Measurements from ENCODE around the gene TMEM212. TPM values are rescaled to one million over a fixed set of nuclear protein-coding genes. Genes with fewer than 3 reads are reported as not detected.

Gene TMEM212
- total and polyA plus RNA-seq, 9 of the 15 experiments (the other 6 are each of a cell fraction or from before 2014, with no cell fraction given): not detected

DNA sequence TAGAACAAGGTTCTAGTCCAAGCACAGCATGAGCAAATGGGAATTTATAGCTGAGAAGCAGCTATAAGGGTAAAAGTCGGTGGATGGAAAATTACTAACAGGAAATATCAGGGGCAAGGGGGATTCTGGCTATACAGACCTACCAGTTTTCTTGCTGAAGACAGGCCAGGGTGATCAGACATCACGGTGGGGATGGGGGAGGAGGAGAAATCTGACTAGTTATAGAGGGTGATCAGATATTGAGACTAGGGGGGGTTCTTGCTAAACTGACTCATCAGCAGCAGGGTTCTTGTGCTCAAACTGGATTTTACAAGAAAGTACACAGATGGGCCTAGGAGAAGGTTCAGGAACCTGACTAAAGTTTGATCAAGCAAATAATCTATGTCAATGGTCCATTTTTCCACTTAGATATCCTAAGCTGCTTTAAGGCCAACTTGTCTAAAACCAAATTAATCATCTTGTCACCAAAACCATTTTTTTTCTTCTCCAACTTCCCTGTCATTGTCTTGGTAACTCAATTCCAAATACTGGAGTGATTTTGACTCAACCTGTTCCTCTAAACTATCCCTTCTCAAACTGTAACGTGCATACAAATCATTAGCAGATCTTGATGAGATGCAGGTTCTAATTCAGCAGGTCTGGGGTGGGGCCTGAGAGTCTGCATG is 4.6 kb downstream of the TMEM212 start:
- H3K9ac ChIP-seq (ENCODE audit: insufficient read depth in 1 of 2, low read depth in 2 of 2, low read length in 2 of 2): no peak overlapping the region
- in situ Hi-C loops (cut with MboI): no loop called here
- no peaks in the 10 kb centered on the region for H3K9me3 ChIP-seq (replicated peaks; ENCODE audit: control insufficient read depth, insufficient read depth, low read depth, low read length)
- no peak overlapping the region for H3K27ac ChIP-seq (ENCODE audit: extremely low read depth, low read depth, low read length)
- intact Hi-C loops (cut with micrococcal nuclease): no loop called here
- H3K4me1 ChIP-seq (replicated peaks in 1 of 2; ENCODE audit: control insufficient read depth in 2 of 2, insufficient read depth in 2 of 2, low read length in 2 of 2): peaks cover 6% of the 10 kb centered on the region in 2 experiments; a peak in 3 of 5 replicates
- no peak overlapping the region for H2AFZ ChIP-seq (ENCODE audit: low read depth, low read length)
- no peaks in the 10 kb centered on the region; a peak in 1 of 5 replicates for H3K27me3 ChIP-seq (ENCODE audit: control insufficient read depth in 2 of 2, insufficient read depth in 2 of 2, low read length in 2 of 2)
- H3K36me3 ChIP-seq (ENCODE audit: control insufficient read depth, insufficient read depth, low read length): no peaks in the 10 kb centered on the region
- no peak overlapping the region for H3K4me2 ChIP-seq (ENCODE audit: insufficient read depth, low read length)
- TF ChIP-seq, protein P1, sequence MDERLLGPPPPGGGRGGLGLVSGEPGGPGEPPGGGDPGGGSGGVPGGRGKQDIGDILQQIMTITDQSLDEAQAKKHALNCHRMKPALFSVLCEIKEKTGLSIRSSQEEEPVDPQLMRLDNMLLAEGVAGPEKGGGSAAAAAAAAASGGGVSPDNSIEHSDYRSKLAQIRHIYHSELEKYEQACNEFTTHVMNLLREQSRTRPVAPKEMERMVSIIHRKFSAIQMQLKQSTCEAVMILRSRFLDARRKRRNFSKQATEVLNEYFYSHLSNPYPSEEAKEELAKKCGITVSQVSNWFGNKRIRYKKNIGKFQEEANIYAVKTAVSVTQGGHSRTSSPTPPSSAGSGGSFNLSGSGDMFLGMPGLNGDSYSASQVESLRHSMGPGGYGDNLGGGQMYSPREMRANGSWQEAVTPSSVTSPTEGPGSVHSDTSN (CRISPR knock-in tag; IDR thresholded peaks at IDR 0.05; ENCODE audit: low read depth): no peak
- TF ChIP-seq, protein P1 (tag; conservative IDR thresholded peaks at IDR 0.05; ENCODE audit: low read depth): peak; percentile 79; the same call in 1 of the 2 replicates
- TF ChIP-seq, protein P2, sequence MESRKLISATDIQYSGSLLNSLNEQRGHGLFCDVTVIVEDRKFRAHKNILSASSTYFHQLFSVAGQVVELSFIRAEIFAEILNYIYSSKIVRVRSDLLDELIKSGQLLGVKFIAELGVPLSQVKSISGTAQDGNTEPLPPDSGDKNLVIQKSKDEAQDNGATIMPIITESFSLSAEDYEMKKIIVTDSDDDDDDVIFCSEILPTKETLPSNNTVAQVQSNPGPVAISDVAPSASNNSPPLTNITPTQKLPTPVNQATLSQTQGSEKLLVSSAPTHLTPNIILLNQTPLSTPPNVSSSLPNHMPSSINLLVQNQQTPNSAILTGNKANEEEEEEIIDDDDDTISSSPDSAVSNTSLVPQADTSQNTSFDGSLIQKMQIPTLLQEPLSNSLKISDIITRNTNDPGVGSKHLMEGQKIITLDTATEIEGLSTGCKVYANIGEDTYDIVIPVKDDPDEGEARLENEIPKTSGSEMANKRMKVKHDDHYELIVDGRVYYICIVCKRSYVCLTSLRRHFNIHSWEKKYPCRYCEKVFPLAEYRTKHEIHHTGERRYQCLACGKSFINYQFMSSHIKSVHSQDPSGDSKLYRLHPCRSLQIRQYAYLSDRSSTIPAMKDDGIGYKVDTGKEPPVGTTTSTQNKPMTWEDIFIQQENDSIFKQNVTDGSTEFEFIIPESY (CRISPR knock-in tag; IDR thresholded peaks at IDR 0.05): no peak
- TF ChIP-seq MEIS2 (IDR thresholded peaks at IDR 0.05; ENCODE audit: partially characterized antibody): peak; percentile 83
- TF ChIP-seq, protein P3, sequence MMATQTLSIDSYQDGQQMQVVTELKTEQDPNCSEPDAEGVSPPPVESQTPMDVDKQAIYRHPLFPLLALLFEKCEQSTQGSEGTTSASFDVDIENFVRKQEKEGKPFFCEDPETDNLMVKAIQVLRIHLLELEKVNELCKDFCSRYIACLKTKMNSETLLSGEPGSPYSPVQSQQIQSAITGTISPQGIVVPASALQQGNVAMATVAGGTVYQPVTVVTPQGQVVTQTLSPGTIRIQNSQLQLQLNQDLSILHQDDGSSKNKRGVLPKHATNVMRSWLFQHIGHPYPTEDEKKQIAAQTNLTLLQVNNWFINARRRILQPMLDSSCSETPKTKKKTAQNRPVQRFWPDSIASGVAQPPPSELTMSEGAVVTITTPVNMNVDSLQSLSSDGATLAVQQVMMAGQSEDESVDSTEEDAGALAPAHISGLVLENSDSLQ (IDR thresholded peaks at IDR 0.05): peak; percentile 45; the same call in 1 of the 2 replicates
- TF ChIP-seq ZFX (CRISPR knock-in tag; IDR thresholded peaks at IDR 0.05): 0 out of 2 replicates have a peak, but pooled peaks have one; percentile 12
- no peak for TF ChIP-seq ZFP1 (CRISPR knock-in tag; IDR thresholded peaks at IDR 0.05)
- TF ChIP-seq, protein P4, sequence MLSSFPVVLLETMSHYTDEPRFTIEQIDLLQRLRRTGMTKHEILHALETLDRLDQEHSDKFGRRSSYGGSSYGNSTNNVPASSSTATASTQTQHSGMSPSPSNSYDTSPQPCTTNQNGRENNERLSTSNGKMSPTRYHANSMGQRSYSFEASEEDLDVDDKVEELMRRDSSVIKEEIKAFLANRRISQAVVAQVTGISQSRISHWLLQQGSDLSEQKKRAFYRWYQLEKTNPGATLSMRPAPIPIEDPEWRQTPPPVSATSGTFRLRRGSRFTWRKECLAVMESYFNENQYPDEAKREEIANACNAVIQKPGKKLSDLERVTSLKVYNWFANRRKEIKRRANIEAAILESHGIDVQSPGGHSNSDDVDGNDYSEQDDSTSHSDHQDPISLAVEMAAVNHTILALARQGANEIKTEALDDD (IDR thresholded peaks at IDR 0.05): peak; percentile 55
- WGBS (ENCODE audit: insufficient coverage, low coverage, missing lambda C conversion rate): 9% methylated on average over 3 of the region's 3 CpGs
- no peaks in the 10 kb centered on the region for H3K9me1 ChIP-seq (ENCODE audit: control insufficient read depth, insufficient read depth, low read length)
- no peak for DNase-seq (ENCODE audit: extremely low read depth in 1 of 4, low spot score in 3 of 4)
- ATAC-seq: no peak
- POLR2A ChIA-PET: no interaction called here
- no peak overlapping the region for H3K4me3 ChIP-seq
- BruUV-seq (replicated peaks): no TSS peak
- FAIRE-seq: no peak
- no peaks in the 10 kb centered on the region for H3K79me2 ChIP-seq (ENCODE audit: control insufficient read depth, insufficient read depth, low read length)
- no peaks in the 10 kb centered on the region for H4K20me1 ChIP-seq (replicated peaks; ENCODE audit: control insufficient read depth, insufficient read depth, low read length)
- CTCF ChIA-PET (ENCODE audit: low intra/inter-chr PET ratio): no interaction called here
